CD1c-positive myeloid dendritic cell (primary cell): ENCODE data around the gene ZNF722.
"Not testable (repeated sequence)": the region's sequence is repeated elsewhere in the genome, so short reads cannot be mapped to it uniquely, and the experiment has no call there.

Experiments
- DNase-seq: peaks from one replicate; pipeline ENCODE4 v3.0.0-alpha.2; 2016; ENCODE audit errors: extremely low spot score

Gene ZNF722

DNA sequence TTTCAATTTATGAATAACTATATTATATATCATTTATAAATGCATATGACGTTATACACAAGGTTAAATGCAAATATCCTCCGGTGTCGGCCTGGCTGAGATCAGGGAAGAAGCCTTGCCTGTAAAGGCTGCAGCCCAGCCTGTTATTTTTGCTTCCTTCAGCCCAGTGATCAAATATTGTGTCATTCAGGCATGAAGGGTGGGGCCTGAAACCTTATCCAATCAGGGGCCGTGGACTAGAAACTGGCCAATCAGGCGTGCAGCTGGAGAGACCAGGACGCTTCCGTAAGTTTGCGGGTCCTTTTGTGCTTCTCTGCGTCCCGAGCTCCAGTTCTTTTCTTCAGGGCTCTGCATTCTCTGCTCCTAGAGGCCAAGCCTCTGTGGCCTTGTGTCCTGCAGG, at the start of gene ZNF722:
ZNF722 (plus strand) TSS at position 301 of the 400 bp plus-strand sequence. CDS start 113 bp downstream, outside the sequence.
- no peak for DNase-seq

DNA sequence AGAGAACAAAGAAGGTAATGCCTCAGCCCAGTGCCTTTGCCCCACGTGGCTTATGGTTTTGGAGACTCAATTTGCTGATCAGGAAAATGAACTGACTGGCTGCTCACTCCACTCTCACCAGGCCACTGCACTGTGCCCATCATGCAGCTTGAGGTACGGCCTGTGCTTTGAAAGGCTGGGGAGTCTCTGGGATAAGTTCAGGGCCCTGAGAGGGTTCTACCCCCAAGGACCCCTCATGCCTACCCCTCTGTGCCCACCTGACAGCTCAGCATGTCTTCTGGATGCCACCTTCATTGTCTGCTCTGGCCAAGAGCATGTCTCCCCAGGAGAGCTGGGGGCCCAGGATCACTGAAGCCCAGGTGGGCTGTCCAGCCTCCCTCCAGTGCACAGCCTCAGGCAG, 45.5 kb upstream of the ZNF722 start:
- no peak for DNase-seq

DNA sequence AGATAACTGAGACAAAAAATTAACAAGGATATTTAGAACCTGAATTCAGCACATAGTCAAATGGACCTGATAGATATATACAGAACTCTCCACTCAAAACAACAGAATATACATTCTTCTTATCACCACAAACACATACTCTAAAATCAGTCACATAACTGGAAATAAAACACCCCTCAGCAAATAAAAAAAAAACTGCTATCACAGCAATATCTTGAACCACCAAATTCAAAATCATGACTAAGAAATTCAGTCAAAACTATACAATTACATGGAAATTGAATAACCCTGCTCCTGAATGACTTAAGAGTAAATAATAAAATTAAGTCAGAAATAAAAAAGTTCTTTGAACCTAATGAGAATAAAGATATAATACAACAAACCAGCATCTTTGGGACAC, 30.0 kb upstream of the ZNF722 start:
- no peak for DNase-seq

DNA sequence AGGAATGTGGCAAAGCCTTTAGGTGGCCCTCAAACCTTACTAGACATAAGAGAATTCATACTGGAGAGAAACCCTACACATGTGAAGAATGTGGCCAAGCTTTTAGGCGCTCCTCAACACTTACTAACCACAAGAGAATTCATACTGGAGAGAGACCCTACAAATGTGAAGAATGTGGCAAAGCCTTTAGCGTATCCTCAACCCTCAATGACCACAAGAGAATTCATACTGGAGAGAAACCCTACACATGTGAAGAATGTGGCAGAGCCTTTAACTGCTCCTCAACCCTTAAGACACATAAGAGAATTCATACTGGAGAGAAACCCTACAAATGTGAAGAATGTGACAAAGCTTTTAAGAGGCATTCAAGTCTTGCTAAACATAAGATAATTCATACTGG, 16.8 kb downstream of the ZNF722 start:
- not testable (repeated sequence) for DNase-seq

- no peak for DNase-seq
Observed at GRCh38 chr7:64035388-64035787, 36.7 kb downstream of the ZNF722 start.

DNA sequence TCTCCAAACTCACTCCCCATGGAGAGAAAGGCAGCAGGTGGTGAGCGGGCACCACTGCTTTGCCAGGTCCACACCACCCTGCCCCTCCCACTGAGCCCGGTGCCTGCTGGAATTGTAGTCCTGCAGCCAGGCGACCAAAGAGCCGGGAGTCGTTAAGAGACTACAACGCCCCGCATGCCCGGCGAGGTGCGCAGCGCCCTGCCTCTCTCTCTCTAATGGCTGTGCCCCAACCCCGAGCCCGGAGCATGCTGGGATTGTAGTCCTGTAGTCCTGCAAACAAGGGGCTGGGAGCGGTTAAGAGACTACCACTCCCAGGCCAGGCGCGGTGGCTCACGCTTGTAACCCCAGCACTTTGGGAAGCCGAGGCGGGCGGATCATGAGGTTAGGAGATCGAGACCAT, 38.4 kb downstream of the ZNF722 start:
- no peak for DNase-seq

DNA sequence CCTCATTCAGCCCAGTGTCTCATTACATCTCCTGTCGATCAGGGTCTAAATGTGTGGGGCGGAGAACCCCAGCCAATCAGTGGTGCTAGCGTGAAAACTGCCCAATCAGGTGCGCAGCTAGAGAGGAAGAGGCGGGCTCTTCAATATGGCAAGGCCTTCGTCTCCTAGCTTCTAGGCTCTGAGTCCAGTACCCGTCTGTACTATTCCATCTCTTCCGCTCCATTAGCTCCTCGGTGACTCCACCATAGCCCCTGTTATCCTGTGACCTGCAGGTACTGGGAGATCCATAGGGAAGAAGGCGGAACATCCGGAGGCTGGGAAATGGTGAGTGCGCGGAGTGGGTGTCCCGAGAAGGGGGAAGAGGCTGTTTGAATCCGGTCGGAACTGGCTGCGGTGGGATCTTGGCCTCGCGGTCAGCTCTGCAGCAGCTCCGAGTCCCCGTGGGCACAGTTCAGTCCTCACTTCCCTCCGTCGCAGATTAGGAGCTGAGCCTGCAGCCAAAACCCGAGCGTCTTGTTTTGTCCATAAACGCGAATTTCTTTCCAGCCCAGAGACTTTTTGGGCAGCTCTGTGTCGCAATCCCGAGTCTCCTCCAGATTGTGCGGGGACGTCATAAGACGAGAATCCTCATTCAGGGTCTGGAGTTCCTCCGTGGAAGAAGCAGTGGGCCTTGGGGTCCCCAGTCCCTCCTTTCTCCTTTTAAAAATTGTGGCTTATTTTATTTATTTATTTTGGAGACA, 46.8 kb downstream of the ZNF722 start, which contains the start of gene ZNF727:
ZNF727 (plus strand) TSS at position 134 of the 740 bp plus-strand sequence; CDS start at position 322, 188 bp downstream.
- peak; percentile 32 for DNase-seq

GRCh38 chr7:64046041-64046389, 47.4 kb downstream of the ZNF722 start:
- no peak for DNase-seq
